Measurements from ENCODE around the gene CSTB.
A peak's percentile ranks its signal among the peaks of the same experiment; 100 is the strongest.

The CSTB gene

GRCh38 chr21:43813656-43813980 is 37.5 kb upstream of the CSTB start:
- no peak for DNase-seq (ENCODE audit: low read depth)
- no peak for TF ChIP-seq CTCF (conservative IDR thresholded peaks at IDR 0.05; ENCODE audit: control insufficient read depth, insufficient read depth, low read depth, low read length)
- no peak overlapping the region for H3K4me3 ChIP-seq (ENCODE audit: control insufficient read depth, low read depth, low read length)

GRCh38 chr21:43812957-43813655 is 37.0 kb upstream of the CSTB start:
- DNase-seq (ENCODE audit: low read depth), result no peak
- H3K4me3 ChIP-seq (ENCODE audit: control insufficient read depth, low read depth, low read length), result no peak overlapping the region
- TF ChIP-seq CTCF (conservative IDR thresholded peaks at IDR 0.05; ENCODE audit: control insufficient read depth, insufficient read depth, low read depth, low read length), result no peak

- DNase-seq (ENCODE audit: low read depth), result no peak
- no peak for TF ChIP-seq CTCF (conservative IDR thresholded peaks at IDR 0.05; ENCODE audit: control insufficient read depth, insufficient read depth, low read depth, low read length)
Measured at GRCh38 chr21:43812139-43812821, 36.2 kb upstream of the CSTB start.

GRCh38 chr21:43811262-43812105 is 35.4 kb upstream of the CSTB start:
- TF ChIP-seq CTCF (conservative IDR thresholded peaks at IDR 0.05; ENCODE audit: control insufficient read depth, insufficient read depth, low read depth, low read length), result no peak
- H3K4me3 ChIP-seq (ENCODE audit: control insufficient read depth, low read depth, low read length), result no peak overlapping the region
- no peak for DNase-seq (ENCODE audit: low read depth)

More at GRCh38 chr21:43812139-43812821, 36.2 kb upstream of the CSTB start:
- H3K4me3 ChIP-seq (ENCODE audit: control insufficient read depth, low read depth, low read length), result no peak overlapping the region

- peak; percentile 59 for DNase-seq (ENCODE audit: low read depth)
- TF ChIP-seq CTCF (conservative IDR thresholded peaks at IDR 0.05; ENCODE audit: control insufficient read depth, insufficient read depth, low read depth, low read length), result peak; percentile 85
- no peak overlapping the region for H3K4me3 ChIP-seq (ENCODE audit: control insufficient read depth, low read depth, low read length)
Measured at GRCh38 chr21:43810505-43811261, 34.6 kb upstream of the CSTB start.

- no peak for DNase-seq (ENCODE audit: low read depth)
- H3K4me3 ChIP-seq (ENCODE audit: control insufficient read depth, low read depth, low read length), result no peak overlapping the region
- no peak for TF ChIP-seq CTCF (conservative IDR thresholded peaks at IDR 0.05; ENCODE audit: control insufficient read depth, insufficient read depth, low read depth, low read length)
Measured at GRCh38 chr21:43809853-43810504, 33.9 kb upstream of the CSTB start.
